KMS-11 (cell line): ENCODE measurements around the gene ASF1B.
A peak's percentile ranks its signal among the peaks of the same experiment; 100 is the strongest.

Source experiments
- H2AFZ ChIP-seq: fragments of 200-600 bp; sonication (generic); 2 replicates; pipeline ENCODE4 v1.6.1; 2016; ENCODE audit warnings: antibody characterized with exemption, mixed run types, low read depth
- H3K27ac ChIP-seq: fragments of 200-600 bp; sonication (generic); 2 replicates; pipeline ENCODE4 v1.6.1; 2016; ENCODE audit warnings: mild to moderate bottlenecking, mixed run types
- H3K27me3 ChIP-seq: fragments of 200-600 bp; sonication (generic); 2 replicates; pipeline ENCODE4 v1.6.1; 2017; ENCODE audit warnings: mild to moderate bottlenecking, low read depth, mixed run types, moderate library complexity; ENCODE audit not compliant: insufficient read depth
- H3K36me3 ChIP-seq: fragments of 200-600 bp; sonication (generic); 2 replicates; pipeline ENCODE4 v1.6.1; 2017; ENCODE audit warnings: mild to moderate bottlenecking, mixed run types; ENCODE audit not compliant: insufficient read depth
- H3K4me1 ChIP-seq: fragments of 200-600 bp; sonication (generic); 2 replicates; pipeline ENCODE4 v1.6.1; 2016; ENCODE audit warnings: mild to moderate bottlenecking, low read depth, mixed run types; ENCODE audit not compliant: poor library complexity, severe bottlenecking
- H3K4me2 ChIP-seq: fragments of 200-600 bp; sonication (generic); 2 replicates; pipeline ENCODE4 v1.7.0; 2016; ENCODE audit warnings: mild to moderate bottlenecking, mixed run types
- H3K4me3 ChIP-seq: fragments of 200-600 bp; sonication (generic); IDR thresholded peaks from 2 replicates; pipeline ENCODE4 v1.6.1; 2017; ENCODE audit warnings: low read depth, low read length, mixed read lengths; ENCODE audit not compliant: insufficient read depth
- H3K79me2 ChIP-seq: fragments of 200-600 bp; sonication (generic); 2 replicates; pipeline ENCODE4 v1.6.1; 2016; ENCODE audit warnings: low read depth, mixed run types; ENCODE audit not compliant: insufficient read depth
- H3K9ac ChIP-seq: fragments of 200-600 bp; sonication (generic); 2 replicates; pipeline ENCODE4 v1.6.1; 2016; ENCODE audit warnings: mild to moderate bottlenecking, mixed run types
- H4K20me1 ChIP-seq: fragments of 200-600 bp; sonication (generic); 2 replicates; pipeline ENCODE4 v1.6.1; 2016; ENCODE audit warnings: mild to moderate bottlenecking, mixed run types; ENCODE audit not compliant: insufficient read depth
- TF ChIP-seq, protein P1 (sequence below): fragments of 200-600 bp; sonication (generic); conservative IDR thresholded peaks from 2 replicates; pipeline ENCODE4 v1.6.1; 2017; ENCODE audit warnings: low read depth, mild to moderate bottlenecking, antibody characterized with exemption, low read length, moderate library complexity, mixed read lengths

ASF1B gene

DNA sequence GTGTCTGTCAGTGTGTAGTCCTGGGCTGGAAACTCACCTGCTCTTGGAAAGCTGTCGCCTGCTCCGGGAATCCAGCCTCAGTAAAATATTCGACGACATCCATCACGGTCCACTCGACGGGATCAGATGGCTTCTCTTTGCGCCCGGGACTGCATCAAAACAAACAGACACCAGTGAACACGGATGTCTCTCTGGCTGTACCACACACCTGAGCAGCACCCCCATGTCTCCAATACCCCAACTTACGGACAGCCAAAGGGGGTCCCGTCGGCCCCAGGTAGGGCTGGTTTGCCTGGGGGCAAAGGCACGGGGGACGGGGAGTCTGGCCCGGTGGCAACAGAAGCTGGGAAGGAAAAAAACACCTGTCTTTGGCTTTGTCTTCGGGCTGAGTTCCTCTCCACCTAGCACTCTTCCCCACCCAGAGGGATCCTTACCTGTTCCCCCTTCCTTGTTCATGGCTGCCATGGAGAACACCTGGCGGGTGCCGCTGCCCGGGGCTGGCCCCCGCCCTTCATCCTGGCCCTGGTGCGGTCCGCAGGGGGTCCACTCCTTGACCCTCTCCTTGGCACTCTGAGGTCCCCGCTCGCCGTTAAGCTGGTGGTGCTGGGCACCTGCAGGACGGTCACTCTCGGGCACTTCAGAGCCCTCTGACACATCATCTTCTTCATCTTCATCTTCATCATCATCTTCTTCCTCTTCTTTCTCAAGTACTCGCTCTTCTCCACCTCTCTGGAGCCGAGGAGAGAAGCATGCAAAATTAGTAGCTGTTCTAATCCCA lies 47.6 kb downstream of the ASF1B start:
- no peak overlapping the region for H2AFZ ChIP-seq
- no peaks in the 10 kb centered on the region for H4K20me1 ChIP-seq
- no peaks in the 10 kb centered on the region for H3K36me3 ChIP-seq

DNA sequence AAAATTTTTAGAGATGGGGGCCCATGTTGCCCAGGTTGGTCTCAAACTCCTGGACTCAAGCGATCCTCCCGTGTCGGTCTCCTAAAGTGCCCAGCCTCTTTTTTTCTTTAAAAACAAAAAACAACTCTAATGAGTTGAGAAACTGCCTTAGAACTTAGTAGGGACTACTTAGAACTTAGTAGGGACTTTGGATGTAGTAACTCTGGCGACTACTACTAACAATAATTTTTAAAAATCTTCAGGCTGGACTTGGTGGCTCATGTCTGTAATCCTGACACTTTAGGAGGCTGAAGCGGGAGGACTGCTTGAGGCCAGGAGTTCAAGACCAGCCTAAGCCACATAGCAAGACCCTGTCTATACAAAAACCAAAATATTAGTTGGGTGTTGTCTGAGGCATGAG lies 50.3 kb downstream of the ASF1B start:
- no peaks in the 10 kb centered on the region for H3K27me3 ChIP-seq
- H2AFZ ChIP-seq = no peak overlapping the region
- no peaks in the 10 kb centered on the region for H4K20me1 ChIP-seq
- H3K9ac ChIP-seq = no peak overlapping the region
- peaks cover 5% of the 10 kb centered on the region for H3K4me1 ChIP-seq
- H3K4me2 ChIP-seq = no peak overlapping the region
- H3K79me2 ChIP-seq = no peaks in the 10 kb centered on the region
- TF ChIP-seq, protein P1, sequence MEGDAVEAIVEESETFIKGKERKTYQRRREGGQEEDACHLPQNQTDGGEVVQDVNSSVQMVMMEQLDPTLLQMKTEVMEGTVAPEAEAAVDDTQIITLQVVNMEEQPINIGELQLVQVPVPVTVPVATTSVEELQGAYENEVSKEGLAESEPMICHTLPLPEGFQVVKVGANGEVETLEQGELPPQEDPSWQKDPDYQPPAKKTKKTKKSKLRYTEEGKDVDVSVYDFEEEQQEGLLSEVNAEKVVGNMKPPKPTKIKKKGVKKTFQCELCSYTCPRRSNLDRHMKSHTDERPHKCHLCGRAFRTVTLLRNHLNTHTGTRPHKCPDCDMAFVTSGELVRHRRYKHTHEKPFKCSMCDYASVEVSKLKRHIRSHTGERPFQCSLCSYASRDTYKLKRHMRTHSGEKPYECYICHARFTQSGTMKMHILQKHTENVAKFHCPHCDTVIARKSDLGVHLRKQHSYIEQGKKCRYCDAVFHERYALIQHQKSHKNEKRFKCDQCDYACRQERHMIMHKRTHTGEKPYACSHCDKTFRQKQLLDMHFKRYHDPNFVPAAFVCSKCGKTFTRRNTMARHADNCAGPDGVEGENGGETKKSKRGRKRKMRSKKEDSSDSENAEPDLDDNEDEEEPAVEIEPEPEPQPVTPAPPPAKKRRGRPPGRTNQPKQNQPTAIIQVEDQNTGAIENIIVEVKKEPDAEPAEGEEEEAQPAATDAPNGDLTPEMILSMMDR = no peak
- H3K4me3 ChIP-seq = no peak overlapping the region
- H3K36me3 ChIP-seq = no peaks in the 10 kb centered on the region
- no peak overlapping the region for H3K27ac ChIP-seq

More for the DNA sequence above, 47.6 kb downstream of the ASF1B start:
- H3K27ac ChIP-seq = no peak overlapping the region
- no peak overlapping the region for H3K4me3 ChIP-seq
- no peaks in the 10 kb centered on the region for H3K27me3 ChIP-seq
- peak overlapping the region; percentile 44 for H3K4me2 ChIP-seq
- H3K9ac ChIP-seq = no peak overlapping the region
- TF ChIP-seq, protein P1 = no peak
- H3K4me1 ChIP-seq = peaks cover 14% of the 10 kb centered on the region
- H3K79me2 ChIP-seq = no peaks in the 10 kb centered on the region

DNA sequence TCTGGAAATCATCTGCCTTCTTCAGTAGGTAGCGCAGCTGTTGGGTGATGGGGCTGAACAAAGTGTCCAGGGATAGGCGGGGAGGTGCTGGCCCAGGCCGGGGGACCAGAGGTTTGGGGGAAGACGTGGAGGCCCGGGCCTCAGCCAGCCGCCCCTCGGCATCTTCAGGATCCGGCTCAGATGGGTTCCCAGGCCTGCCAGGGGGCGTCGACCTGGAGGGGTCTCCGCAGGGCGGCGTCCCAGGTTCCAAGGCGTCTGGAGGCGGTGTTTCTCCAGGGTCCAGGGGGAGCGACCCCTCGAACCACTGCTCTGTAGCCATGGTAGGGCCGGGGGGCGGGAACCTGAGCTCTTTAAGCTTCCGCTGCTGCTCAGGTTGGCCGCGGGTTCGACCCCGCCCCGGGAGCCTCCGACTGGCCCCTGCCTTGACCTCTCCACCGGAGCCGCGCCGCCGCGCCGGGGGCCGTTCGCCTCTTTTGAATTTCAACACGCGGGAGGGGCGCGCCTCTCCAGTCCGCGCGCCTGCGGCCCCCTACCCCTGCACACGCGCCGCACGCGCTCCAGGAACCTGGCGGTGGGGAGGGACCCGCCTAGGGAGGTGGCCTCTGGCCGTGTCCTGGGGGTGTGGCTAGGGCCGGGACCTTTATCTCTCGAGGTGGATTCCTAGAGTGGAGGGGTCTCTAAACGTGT lies 50.9 kb downstream of the ASF1B start, which contains the start of gene C19orf67:
Gene C19orf67, minus strand, starts transcription at position 475 of the 687 bp plus-strand sequence. Its CDS starts 156 bp downstream, at position 319.
- no peak within 1 kb of the TSS for H3K4me3 ChIP-seq
- H3K27me3 ChIP-seq = no peaks in the 10 kb centered on the region
- TF ChIP-seq, protein P1 = no peak
- H3K9ac ChIP-seq = no peak within 1 kb of the TSS
- H3K4me2 ChIP-seq = no peak within 1 kb of the TSS
- H3K27ac ChIP-seq = no peak within 1 kb of the TSS
- H3K4me1 ChIP-seq = peaks cover 6% of the 10 kb centered on the region
- H2AFZ ChIP-seq = no peak within 1 kb of the TSS
- H3K79me2 ChIP-seq = no peaks in the 10 kb centered on the region
- no peaks in the 10 kb centered on the region for H3K36me3 ChIP-seq
- H4K20me1 ChIP-seq = no peaks in the 10 kb centered on the region

DNA sequence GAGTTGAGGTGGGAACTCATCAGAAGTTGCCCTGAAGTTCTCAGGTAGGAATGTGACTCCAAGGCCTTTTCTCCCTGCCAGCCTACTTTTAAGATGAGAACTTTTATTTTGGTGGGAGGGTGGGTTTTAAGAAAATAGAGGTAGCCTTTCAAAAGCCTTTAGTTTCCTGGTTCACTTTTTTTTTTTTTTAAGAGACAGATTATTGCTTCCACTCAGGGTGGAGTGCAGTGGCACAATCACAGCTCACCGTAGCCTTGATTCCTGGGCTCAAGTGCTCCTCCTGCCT lies 53.8 kb downstream of the ASF1B start:
- H3K36me3 ChIP-seq = no peaks in the 10 kb centered on the region
- H3K4me1 ChIP-seq = peaks cover 10% of the 10 kb centered on the region
- H3K27me3 ChIP-seq = no peaks in the 10 kb centered on the region
- H3K4me3 ChIP-seq = no peak overlapping the region
- no peak overlapping the region for H2AFZ ChIP-seq
- no peak overlapping the region for H3K9ac ChIP-seq
- H3K79me2 ChIP-seq = no peaks in the 10 kb centered on the region
- TF ChIP-seq, protein P1 = no peak
- H3K27ac ChIP-seq = no peak overlapping the region
- H4K20me1 ChIP-seq = no peaks in the 10 kb centered on the region
- H3K4me2 ChIP-seq = 0 out of 2 replicates have a peak overlapping the region, but pooled peaks have one; percentile 75
